ENCODE measurements around the gene TECR. TPM values are rescaled to one million over a fixed set of nuclear protein-coding genes. Genes with fewer than 3 reads are reported as not detected.

TECR gene
- total and polyA plus RNA-seq, 9 of the 15 experiments (the other 6 are each of a cell fraction or from before 2014, with no cell fraction given): 29.3 to 211 (median 81.4) TPM

DNA sequence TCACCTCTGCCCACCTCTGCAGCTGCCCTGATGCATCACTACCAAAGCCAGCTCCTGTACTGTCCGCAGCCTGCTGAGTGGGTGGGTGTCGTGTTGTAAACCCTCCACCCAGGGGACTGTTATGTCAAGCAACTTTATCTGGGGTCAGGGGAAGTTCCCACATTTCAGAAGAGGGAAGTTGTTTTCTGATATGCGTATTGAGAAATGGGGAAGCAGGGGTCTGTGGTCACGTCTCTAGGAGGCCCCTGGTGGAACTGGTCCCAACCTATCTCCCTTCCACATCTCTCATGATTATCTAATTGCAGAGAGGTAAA, 84.7 kb downstream of the TECR start (continued):
- no peak for TF ChIP-seq MED1 (CRISPR knock-in tag; IDR thresholded peaks at IDR 0.05; ENCODE audit: borderline replicate concordance)
- TF ChIP-seq, protein P1, sequence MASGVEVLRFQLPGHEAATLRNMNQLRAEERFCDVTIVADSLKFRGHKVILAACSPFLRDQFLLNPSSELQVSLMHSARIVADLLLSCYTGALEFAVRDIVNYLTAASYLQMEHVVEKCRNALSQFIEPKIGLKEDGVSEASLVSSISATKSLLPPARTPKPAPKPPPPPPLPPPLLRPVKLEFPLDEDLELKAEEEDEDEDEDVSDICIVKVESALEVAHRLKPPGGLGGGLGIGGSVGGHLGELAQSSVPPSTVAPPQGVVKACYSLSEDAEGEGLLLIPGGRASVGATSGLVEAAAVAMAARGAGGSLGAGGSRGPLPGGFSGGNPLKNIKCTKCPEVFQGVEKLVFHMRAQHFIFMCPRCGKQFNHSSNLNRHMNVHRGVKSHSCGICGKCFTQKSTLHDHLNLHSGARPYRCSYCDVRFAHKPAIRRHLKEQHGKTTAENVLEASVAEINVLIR (CRISPR knock-in tag; IDR thresholded peaks at IDR 0.05): no peak
- TF ChIP-seq MCM2 (IDR thresholded peaks at IDR 0.05; ENCODE audit: low read depth): no peak
- TF ChIP-seq YY1 (IDR thresholded peaks at IDR 0.05; ENCODE audit: borderline replicate concordance in 1 of 3, control insufficient read depth in 1 of 3, extremely low read depth in 1 of 3, insufficient read depth in 3 of 3, insufficient read length in 1 of 3, insufficient replicate concordance in 2 of 3, low read depth in 1 of 3, low read length in 2 of 3): no peak
- TF ChIP-seq RBM34 (IDR thresholded peaks at IDR 0.05; ENCODE audit: borderline replicate concordance, insufficient read depth, low read length): no peak
- TF ChIP-seq CEBPB (tag; IDR thresholded peaks at IDR 0.05): peak; percentile 48; the same call in 1 of the 2 replicates
- TF ChIP-seq, protein P2, sequence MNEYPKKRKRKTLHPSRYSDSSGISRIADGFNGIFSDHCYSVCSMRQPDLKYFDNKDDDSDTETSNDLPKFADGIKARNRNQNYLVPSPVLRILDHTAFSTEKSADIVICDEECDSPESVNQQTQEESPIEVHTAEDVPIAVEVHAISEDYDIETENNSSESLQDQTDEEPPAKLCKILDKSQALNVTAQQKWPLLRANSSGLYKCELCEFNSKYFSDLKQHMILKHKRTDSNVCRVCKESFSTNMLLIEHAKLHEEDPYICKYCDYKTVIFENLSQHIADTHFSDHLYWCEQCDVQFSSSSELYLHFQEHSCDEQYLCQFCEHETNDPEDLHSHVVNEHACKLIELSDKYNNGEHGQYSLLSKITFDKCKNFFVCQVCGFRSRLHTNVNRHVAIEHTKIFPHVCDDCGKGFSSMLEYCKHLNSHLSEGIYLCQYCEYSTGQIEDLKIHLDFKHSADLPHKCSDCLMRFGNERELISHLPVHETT (CRISPR knock-in tag; conservative IDR thresholded peaks at IDR 0.05 in 1 of 2, IDR thresholded peaks at IDR 0.05 in 1 of 2): no peak
- no peak for TF ChIP-seq SMARCA5 (IDR thresholded peaks at IDR 0.05)
- TF ChIP-seq ZBTB7A (IDR thresholded peaks at IDR 0.05; ENCODE audit: borderline replicate concordance, control insufficient read depth, low read depth, low read length): 0 out of 2 replicates have a peak, but pooled peaks have one; percentile 33
- no peak for TF ChIP-seq NFE2L1 (tag; IDR thresholded peaks at IDR 0.05; ENCODE audit: borderline replicate concordance, low read depth)
- TF ChIP-seq POU5F1 (IDR thresholded peaks at IDR 0.05; ENCODE audit: borderline replicate concordance, low read depth, low read length, partially characterized antibody): no peak
- TF ChIP-seq, protein P3, sequence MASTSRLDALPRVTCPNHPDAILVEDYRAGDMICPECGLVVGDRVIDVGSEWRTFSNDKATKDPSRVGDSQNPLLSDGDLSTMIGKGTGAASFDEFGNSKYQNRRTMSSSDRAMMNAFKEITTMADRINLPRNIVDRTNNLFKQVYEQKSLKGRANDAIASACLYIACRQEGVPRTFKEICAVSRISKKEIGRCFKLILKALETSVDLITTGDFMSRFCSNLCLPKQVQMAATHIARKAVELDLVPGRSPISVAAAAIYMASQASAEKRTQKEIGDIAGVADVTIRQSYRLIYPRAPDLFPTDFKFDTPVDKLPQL (IDR thresholded peaks at IDR 0.05; ENCODE audit: extremely low read depth, insufficient read length): no peak
- TF ChIP-seq SPI1 (IDR thresholded peaks at IDR 0.05; ENCODE audit: borderline replicate concordance, low read depth, low read length): peak; percentile 73; the same call in 1 of the 2 replicates
- TF ChIP-seq SMAD2 (IDR thresholded peaks at IDR 0.05; ENCODE audit: low read depth, low read length): no peak
- no peak for TF ChIP-seq MEF2D (tag; conservative IDR thresholded peaks at IDR 0.05; ENCODE audit: low read depth)
- TF ChIP-seq ZNF12 (CRISPR knock-in tag; IDR thresholded peaks at IDR 0.05): no peak
- peak; percentile 63; the same call in 1 of the 2 replicates for TF ChIP-seq SMARCE1 (IDR thresholded peaks at IDR 0.05)
- no peak for TF ChIP-seq ZNF146 (CRISPR knock-in tag; IDR thresholded peaks at IDR 0.05; ENCODE audit: unreplicated experiment)
- TF ChIP-seq ZNF764 (CRISPR knock-in tag; IDR thresholded peaks at IDR 0.05; ENCODE audit: low read depth): no peak
- TF ChIP-seq ZFX (CRISPR knock-in tag; IDR thresholded peaks at IDR 0.05): no peak
- peak; percentile 46; the same call in 1 of the 2 replicates for TF ChIP-seq TEAD4 (IDR thresholded peaks at IDR 0.05; ENCODE audit: low read length)
- no peak for TF ChIP-seq TEAD4 (CRISPR knock-in tag; IDR thresholded peaks at IDR 0.05; ENCODE audit: borderline replicate concordance)
- no peak for TF ChIP-seq IFI16 (CRISPR knock-in tag; IDR thresholded peaks at IDR 0.05)
- no peak for TF ChIP-seq PCBP1 (IDR thresholded peaks at IDR 0.05; ENCODE audit: low read depth, low read length, poor library complexity, severe bottlenecking)
- no peak for TF ChIP-seq TRIM24 (IDR thresholded peaks at IDR 0.05)
- TF ChIP-seq, protein P4, sequence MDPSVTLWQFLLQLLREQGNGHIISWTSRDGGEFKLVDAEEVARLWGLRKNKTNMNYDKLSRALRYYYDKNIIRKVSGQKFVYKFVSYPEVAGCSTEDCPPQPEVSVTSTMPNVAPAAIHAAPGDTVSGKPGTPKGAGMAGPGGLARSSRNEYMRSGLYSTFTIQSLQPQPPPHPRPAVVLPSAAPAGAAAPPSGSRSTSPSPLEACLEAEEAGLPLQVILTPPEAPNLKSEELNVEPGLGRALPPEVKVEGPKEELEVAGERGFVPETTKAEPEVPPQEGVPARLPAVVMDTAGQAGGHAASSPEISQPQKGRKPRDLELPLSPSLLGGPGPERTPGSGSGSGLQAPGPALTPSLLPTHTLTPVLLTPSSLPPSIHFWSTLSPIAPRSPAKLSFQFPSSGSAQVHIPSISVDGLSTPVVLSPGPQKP (CRISPR knock-in tag; IDR thresholded peaks at IDR 0.05): no peak
